HCT116 (cell line): ENCODE results near the gene C16orf78. TPM values are rescaled to one million over a fixed set of nuclear protein-coding genes. Genes with fewer than 3 reads are reported as not detected.

ENCODE experiments used
- ATAC-seq: fragments of 200-7000 bp; cut with Tn5 transposase; 2 replicates; pipeline ENCODE4 v1.9.1; 2020; ENCODE audit warnings: mild to moderate bottlenecking, moderate library complexity
- BruUV-seq: library from RNA; stranded (reverse); fragments of 400-500 nt; replicated peaks from 2 replicates; lab custom pipeline; 2021; lab: Mats Ljungman, UMichigan
- CTCF ChIA-PET: fragments of 300-600 bp; sonication (Branson Sonifier 250); formaldehyde crosslinking; loops from one replicate; lab custom pipeline; 2021; ENCODE audit warnings: antibody characterized with exemption; lab: Charles Lee
- POLR2A ChIA-PET: fragments of 300-600, 350-600 bp; sonication (Branson Sonifier 250); formaldehyde crosslinking; loops from one replicate; lab custom pipeline; 2021; ENCODE audit warnings: antibody characterized with exemption; lab: Charles Lee
- RAD21 ChIA-PET, 2 experiments: fragments of 300-600 bp; sonication (Branson Sonifier 250); formaldehyde crosslinking; loops; one replicate each; lab custom pipeline; 2023; ENCODE audit warnings: low total read pairs in 2 of 2; ENCODE audit not compliant: uncharacterized antibody in 2 of 2, unreplicated experiment in 2 of 2, low non-redundant PET in 1 of 2; lab: Charles Lee
- DNase-seq: peaks from one replicate; pipeline ENCODE4 v3.0.0-alpha.2; 2010; ENCODE audit warnings: low read depth, low spot score
- H2AFZ ChIP-seq: fragments of 200-600 bp; shearing (Covaris generic), sonication (generic); 2 replicates; pipeline ENCODE4 v1.6.1; 2017; ENCODE audit warnings: low read depth, mixed run types, mixed read lengths, antibody characterized with exemption, low read length; ENCODE audit not compliant: poor library complexity, severe bottlenecking
- H3K27ac ChIP-seq: 2 replicates; pipeline ENCODE4 v1.5.1; 2012; ENCODE audit warnings: low read depth, low read length
- H3K27me3 ChIP-seq: fragments of 200-600 bp; sonication (generic); 2 replicates; pipeline ENCODE4 v1.6.1; 2016; ENCODE audit warnings: mixed run types, low read length, mixed read lengths; ENCODE audit not compliant: insufficient read depth
- H3K36me3 ChIP-seq, 2 experiments: fragments of 200-500 bp in 1 of 2; fragments of 200-600 bp in 1 of 2; sonication (Bioruptor generic) in 1 of 2; sonication (generic) in 1 of 2; 2 replicates each; pipeline versions ENCODE4 v1.5.1 to v1.6.1; 2014 to 2016; ENCODE audit warnings: low read length in 2 of 2, inconsistent platforms in 1 of 2, mixed read lengths in 1 of 2, mixed run types in 1 of 2; ENCODE audit not compliant: insufficient read depth in 2 of 2, control insufficient read depth in 1 of 2
- H3K4me1 ChIP-seq, 2 experiments: fragments of 200-600 bp in 1 of 2; sonication (generic) in 1 of 2; 2 replicates each; pipeline versions ENCODE4 v1.5.1 to v1.6.1; 2012 to 2017; ENCODE audit warnings: low read length in 2 of 2, inconsistent platforms in 1 of 2, mild to moderate bottlenecking in 1 of 2, mixed read lengths in 1 of 2, mixed run types in 1 of 2, moderate library complexity in 1 of 2; ENCODE audit not compliant: insufficient read depth in 2 of 2, control insufficient read depth in 1 of 2
- H3K4me2 ChIP-seq: fragments of 200-600 bp; sonication (generic); 2 replicates; pipeline ENCODE4 v1.6.1; 2017; ENCODE audit warnings: mixed run types, low read length, mixed read lengths
- H3K4me3 ChIP-seq, 2 experiments: fragments of 200-600 bp in 1 of 2; sonication (generic) in 1 of 2; replicated peaks in 1 of 2; 2 replicates each; pipeline ENCODE4 v1.5.1; 2011 to 2016; ENCODE audit warnings: low read length in 2 of 2, control low read depth in 1 of 2, low read depth in 1 of 2, mild to moderate bottlenecking in 1 of 2, mixed read lengths in 1 of 2, mixed run types in 1 of 2
- H3K79me2 ChIP-seq: fragments of 200-600 bp; sonication (generic); 2 replicates; pipeline ENCODE4 v1.6.1; 2017; ENCODE audit warnings: mild to moderate bottlenecking, mixed run types, low read length, moderate library complexity, mixed read lengths; ENCODE audit not compliant: insufficient read depth
- H3K9ac ChIP-seq: fragments of 200-600 bp; sonication (generic); 2 replicates; pipeline ENCODE4 v1.6.1; 2016; ENCODE audit warnings: low read length, mixed read lengths
- H3K9me2 ChIP-seq: fragments of 200-600 bp; sonication (generic), shearing (Covaris generic); 2 replicates; pipeline ENCODE4 v1.6.1; 2017; ENCODE audit warnings: mixed run types, mild to moderate bottlenecking, moderate library complexity; ENCODE audit not compliant: insufficient read depth
- H3K9me3 ChIP-seq, 2 experiments: fragments of 200-500 bp in 1 of 2; fragments of 200-600 bp in 1 of 2; sonication (Bioruptor generic) in 1 of 2; sonication (generic) in 1 of 2; 2 replicates each; pipeline ENCODE4 v1.6.1; 2014 to 2017; ENCODE audit warnings: low read length in 2 of 2, mixed read lengths in 2 of 2, inconsistent platforms in 1 of 2, low read depth in 1 of 2, mild to moderate bottlenecking in 1 of 2, mixed run types in 1 of 2, moderate library complexity in 1 of 2; ENCODE audit not compliant: control insufficient read depth in 1 of 2, insufficient read depth in 1 of 2
- H4K20me1 ChIP-seq: fragments of 200-600 bp; sonication (generic), shearing (Covaris generic); 2 replicates; pipeline ENCODE4 v1.6.1; 2017; ENCODE audit warnings: mixed run types, mild to moderate bottlenecking, moderate library complexity; ENCODE audit not compliant: insufficient read depth
- CBX3 ChIP-seq: IDR thresholded peaks from 2 replicates; pipeline ENCODE4 v1.6.1; 2012; ENCODE audit warnings: low read depth
- CEBPB ChIP-seq: IDR thresholded peaks from 2 replicates; pipeline ENCODE4 v1.6.1; 2012; ENCODE audit warnings: low read depth
- CTCF ChIP-seq, 3 experiments: fragments of 200-600 bp in 1 of 3; sonication (generic) in 1 of 3; IDR thresholded peaks in 2 of 3; conservative IDR thresholded peaks in 1 of 3; 2 replicates each; pipeline ENCODE4 v1.5.1; 2012 to 2017; ENCODE audit warnings: low read depth in 2 of 3, low read length in 2 of 3, antibody characterized with exemption in 1 of 3, borderline replicate concordance in 1 of 3, control low read depth in 1 of 3, mild to moderate bottlenecking in 1 of 3, mixed read lengths in 1 of 3, mixed run types in 1 of 3, moderate library complexity in 1 of 3; ENCODE audit not compliant: insufficient read depth in 1 of 3
- ELF1 ChIP-seq: IDR thresholded peaks from 2 replicates; pipeline ENCODE4 v1.6.1; 2012; ENCODE audit warnings: low read depth, borderline replicate concordance
- EZH2phosphoT487 ChIP-seq: fragments of 200-600 bp; IDR thresholded peaks from 2 replicates; pipeline ENCODE4 v1.6.1; 2018; ENCODE audit warnings: antibody characterized with exemption, borderline replicate concordance
- POLR2AphosphoS5 ChIP-seq: IDR thresholded peaks from 2 replicates; pipeline ENCODE4 v1.6.1; 2011; ENCODE audit warnings: mild to moderate bottlenecking, low read depth, low read length, moderate library complexity
- SIN3A ChIP-seq: IDR thresholded peaks from 2 replicates; pipeline ENCODE4 v1.6.1; 2012; ENCODE audit warnings: low read depth
- ZFX ChIP-seq: fragments of 450-650 bp; IDR thresholded peaks from 2 replicates; pipeline ENCODE4 v1.6.1; 2017
- intact Hi-C: fragments of 100-400 bp; cut with micrococcal nuclease; formaldehyde crosslinking; loops from 2 replicates; pipeline ENCODE4 v1.10.0; 2022
- total RNA-seq: library from RNA; stranded (reverse); gene quantifications from one replicate; pipeline ENCODE4 v1.2.1, GENCODE V29; 2021; ENCODE audit not compliant: unreplicated experiment
- TF ChIP-seq, protein P1 (sequence below): IDR thresholded peaks from 2 replicates; pipeline ENCODE4 v1.6.1; 2012

The C16orf78 gene
- total RNA-seq, 1 experiment from 2014 or later: not detected

- TF ChIP-seq, protein P1, sequence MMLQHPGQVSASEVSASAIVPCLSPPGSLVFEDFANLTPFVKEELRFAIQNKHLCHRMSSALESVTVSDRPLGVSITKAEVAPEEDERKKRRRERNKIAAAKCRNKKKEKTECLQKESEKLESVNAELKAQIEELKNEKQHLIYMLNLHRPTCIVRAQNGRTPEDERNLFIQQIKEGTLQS: no peak
- TF ChIP-seq POLR2AphosphoS5 (no peak), CTCF (IDR thresholded peaks at IDR 0.05 in 2 of 3, conservative IDR thresholded peaks at IDR 0.05 in 1 of 3; ENCODE audit: borderline replicate concordance in 1 of 3, insufficient read depth in 1 of 3, low read depth in 2 of 3, low read length in 2 of 3) (no peak), CBX3 (no peak), SIN3A (no peak), EZH2phosphoT487 (no peak), ELF1 (no peak), ZFX (no peak), CEBPB (no peak)
- Histone ChIP-seq H3K27ac (no peak overlapping the region), H3K4me3 (no peak overlapping the region), H3K79me2 (no peaks in the 10 kb centered on the region), H3K9me3 (no peaks in the 10 kb centered on the region), H2AFZ (no peak overlapping the region), H3K36me3 (no peaks in the 10 kb centered on the region), H3K27me3 (0 out of 2 replicates have a peak, but pooled peaks cover 13% of the 10 kb centered on the region), H3K4me2 (no peak overlapping the region), H4K20me1 (no peaks in the 10 kb centered on the region), H3K9me2 (no peaks in the 10 kb centered on the region), H3K9ac (no peak overlapping the region), H3K4me1 (no peaks in the 10 kb centered on the region)
- BruUV-seq: no TSS peak
- POLR2A ChIA-PET: no interaction called here
- intact Hi-C loops: no loop called here
- ATAC-seq (no peak), DNase-seq (no peak)
- RAD21 ChIA-PET: no interaction called here
- CTCF ChIA-PET: no interaction called here
These were observed 7.7 kb upstream of the C16orf78 start for GRCh38 chr16:49365711-49366509.
